HepG2 (cell line): ENCODE results near the gene COPZ1. TPM values are rescaled to one million over a fixed set of nuclear protein-coding genes. Genes with fewer than 3 reads are reported as not detected.

Experiments
- ARID3A ChIP-seq: IDR thresholded peaks from 2 replicates; pipeline ENCODE4 v1.6.1; 2012; ENCODE audit warnings: low read depth, low read length, improper control_type of control experiment
- ETS1 ChIP-seq: sonication (generic); formaldehyde crosslinking; IDR thresholded peaks from 2 replicates; pipeline ENCODE4 v1.4.0; 2020; ENCODE audit warnings: missing genetic modification reagents
- HOMEZ ChIP-seq: IDR thresholded peaks from 2 replicates; pipeline ENCODE4 v1.6.1; 2016; ENCODE audit warnings: low read depth
- MED1 ChIP-seq: sonication (generic); formaldehyde crosslinking; IDR thresholded peaks from 2 replicates; pipeline ENCODE4 v1.4.0; 2020; ENCODE audit warnings: missing genetic modification reagents
- PLRG1 ChIP-seq: fragments of 450-650 bp; conservative IDR thresholded peaks from 2 replicates; pipeline ENCODE4 v1.6.1; 2016
- SIN3B ChIP-seq: fragments of 150-350 bp; IDR thresholded peaks from 2 replicates; pipeline ENCODE4 v1.6.1; 2014; ENCODE audit warnings: low read length
- THRA ChIP-seq: sonication (generic); formaldehyde crosslinking; IDR thresholded peaks from 2 replicates; pipeline ENCODE4 v1.4.0; 2020; ENCODE audit warnings: missing genetic modification reagents, borderline replicate concordance
- ZBTB34 ChIP-seq: sonication (generic); formaldehyde crosslinking; IDR thresholded peaks from 2 replicates; pipeline ENCODE4 v1.8.0; 2022; ENCODE audit warnings: mild to moderate bottlenecking, missing genetic modification reagents
- ZC3H4 ChIP-seq: sonication (generic); formaldehyde crosslinking; IDR thresholded peaks from 2 replicates; pipeline ENCODE4 v1.4.0; 2020; ENCODE audit warnings: missing genetic modification reagents, borderline replicate concordance
- ZFP1 ChIP-seq: IDR thresholded peaks from 2 replicates; pipeline ENCODE4 v1.6.1; 2016
- ZNF20 ChIP-seq: sonication (generic); formaldehyde crosslinking; IDR thresholded peaks from 2 replicates; pipeline ENCODE4 v1.4.0; 2020; ENCODE audit warnings: mild to moderate bottlenecking, moderate library complexity, missing genetic modification reagents
- ZNF510 ChIP-seq: sonication (generic); formaldehyde crosslinking; IDR thresholded peaks from 2 replicates; pipeline ENCODE4 v1.4.0; 2020; ENCODE audit warnings: low read depth, mild to moderate bottlenecking, missing genetic modification reagents
- ZNF562 ChIP-seq: sonication (generic); formaldehyde crosslinking; IDR thresholded peaks from 2 replicates; pipeline ENCODE4 v1.8.0; 2022; ENCODE audit warnings: missing genetic modification reagents, borderline replicate concordance
- ZNF646 ChIP-seq: sonication (generic); formaldehyde crosslinking; IDR thresholded peaks from 2 replicates; pipeline ENCODE4 v1.9.0; 2021; ENCODE audit warnings: mild to moderate bottlenecking, missing genetic modification reagents
- polyA plus RNA-seq, 8 experiments: library from polyadenylated mRNA; depleted of rRNA in 3 of 8; stranded (reverse) in 7 of 8; unstranded in 1 of 8; fragments of >200 nt; fragmentation: Illumina TruSeq in 4 of 8; extraction: Trizol in 4 of 8; gene quantifications; 2 replicates each; pipeline versions ENCODE4 v1.2.1 to v1.2.3, GENCODE V29; 2011 to 2016; ENCODE audit warnings: low read depth in 4 of 8, missing spikeins in 1 of 8, mixed read lengths in 1 of 8; ENCODE audit not compliant: insufficient read depth in 1 of 8
- total RNA-seq, 5 experiments: library from RNA; depleted of rRNA; stranded (reverse); fragments of >200 nt; fragmentation: Illumina TruSeq; extraction: Trizol; gene quantifications; 2 replicates each; pipeline ENCODE4 v1.2.3, GENCODE V29; 2016; ENCODE audit warnings: low read depth in 1 of 5

Gene COPZ1
- total and polyA plus RNA-seq, 2 of the 13 experiments (the other 11 are each of a cell fraction or from before 2014, with no cell fraction given) = 125 to 184 TPM

GRCh38 chr12:54286042-54287030, 38.6 kb upstream of the COPZ1 start (continued):
- TF ChIP-seq ZNF562 (CRISPR knock-in tag) (no peak), ZNF510 (CRISPR knock-in tag) (no peak), ZBTB34 (no peak), PLRG1 (no peak), SIN3B (no peak), ZNF20 (no peak), MED1 (CRISPR knock-in tag) (no peak), ZFP1 (no peak), ZNF646 (CRISPR knock-in tag) (no peak), ETS1 (no peak), ARID3A (no peak), ZC3H4 (CRISPR knock-in tag) (peak; percentile 38; the same call in 1 of the 2 replicates), HOMEZ (CRISPR knock-in tag) (no peak), THRA (CRISPR knock-in tag) (no peak)
